ENCODE results near the gene ZNF275. TPM values are rescaled to one million over a fixed set of nuclear protein-coding genes. Genes with fewer than 3 reads are reported as not detected.

The ZNF275 gene
- total and polyA plus RNA-seq, 4 donors = 2.7 to 11.5 (median 6.7) TPM

- Histone ChIP-seq H3K4me3 (no peak overlapping the region), H3K36me3 (ENCODE audit: control insufficient read depth in 4 of 4, insufficient read depth in 4 of 4, low read length in 4 of 4) (no peaks in the 10 kb centered on the region), H3K27ac (ENCODE audit: low read depth in 1 of 2, low read length in 1 of 2) (no peak overlapping the region), H3K9ac (ENCODE audit: insufficient read depth in 1 of 2, low read length in 2 of 2) (no peak overlapping the region), H3K9me3 (ENCODE audit: control insufficient read depth in 4 of 4, insufficient read depth in 3 of 4, low read length in 3 of 4) (peaks cover 0 to 3% (median 0%) of the 10 kb centered on the region in 4 donors), H3K27me3 (ENCODE audit: control insufficient read depth in 3 of 3, insufficient read depth in 3 of 3, low read length in 2 of 3) (peaks cover 0 to 4% (median 0%) of the 10 kb centered on the region in 3 donors), H3K4me1 (ENCODE audit: control insufficient read depth in 5 of 5, insufficient read depth in 5 of 5, low read length in 5 of 5) (no peaks in the 10 kb centered on the region)
- WGBS, 2 donors = 81 to 82% methylated on average over 3 of the region's 3 CpGs
- ATAC-seq (ENCODE audit: insufficient read depth, low FRiP score) (no peak), DNase-seq (no peak)
- TF ChIP-seq CTCF (IDR thresholded peaks at IDR 0.05; ENCODE audit: control extremely low read depth, extremely low read depth) = no peak
These were observed 32.2 kb downstream of the ZNF275 start for GRCh38 chrX:153366119-153366518.

- Histone ChIP-seq H3K9ac (ENCODE audit: insufficient read depth in 1 of 2, low read length in 2 of 2) (no peak overlapping the region), H3K27me3 (ENCODE audit: control insufficient read depth in 3 of 3, insufficient read depth in 3 of 3, low read length in 2 of 3) (peaks cover 0 to 4% (median 0%) of the 10 kb centered on the region in 3 donors), H3K27ac (ENCODE audit: low read depth in 1 of 2, low read length in 1 of 2) (no peak overlapping the region), H3K36me3 (ENCODE audit: control insufficient read depth in 4 of 4, insufficient read depth in 4 of 4, low read length in 4 of 4) (no peaks in the 10 kb centered on the region), H3K4me1 (ENCODE audit: control insufficient read depth in 5 of 5, insufficient read depth in 5 of 5, low read length in 5 of 5) (no peaks in the 10 kb centered on the region), H3K9me3 (ENCODE audit: control insufficient read depth in 4 of 4, insufficient read depth in 3 of 4, low read length in 3 of 4) (peaks cover 0 to 3% (median 0%) of the 10 kb centered on the region in 4 donors), H3K4me3 (no peak overlapping the region)
- ATAC-seq (ENCODE audit: insufficient read depth, low FRiP score) (no peak), DNase-seq (no peak)
- TF ChIP-seq CTCF (IDR thresholded peaks at IDR 0.05; ENCODE audit: control extremely low read depth, extremely low read depth) = no peak
- WGBS, 2 donors = 76 to 92% methylated on average over 5 of the region's 5 CpGs
These were observed 33.1 kb downstream of the ZNF275 start for GRCh38 chrX:153366878-153367538.

- no peak for TF ChIP-seq CTCF (IDR thresholded peaks at IDR 0.05; ENCODE audit: control extremely low read depth, extremely low read depth)
- Histone ChIP-seq H3K9ac (ENCODE audit: insufficient read depth in 1 of 2, low read length in 2 of 2) (no peak overlapping the region), H3K4me1 (ENCODE audit: control insufficient read depth in 5 of 5, insufficient read depth in 5 of 5, low read length in 5 of 5) (no peaks in the 10 kb centered on the region), H3K4me3 (no peak overlapping the region), H3K36me3 (ENCODE audit: control insufficient read depth in 4 of 4, insufficient read depth in 4 of 4, low read length in 4 of 4) (no peaks in the 10 kb centered on the region), H3K27me3 (ENCODE audit: control insufficient read depth in 3 of 3, insufficient read depth in 3 of 3, low read length in 2 of 3) (peaks cover 0 to 4% (median 0%) of the 10 kb centered on the region in 3 donors), H3K27ac (ENCODE audit: low read depth in 1 of 2, low read length in 1 of 2) (no peak overlapping the region), H3K9me3 (ENCODE audit: control insufficient read depth in 4 of 4, insufficient read depth in 3 of 4, low read length in 3 of 4) (peaks cover 0 to 3% (median 0%) of the 10 kb centered on the region in 4 donors)
- 63% methylated on average over 8 of the region's 8 CpGs for WGBS, 2 donors
- ATAC-seq (ENCODE audit: insufficient read depth, low FRiP score) (no peak), DNase-seq (no peak)
These were observed 36.5 kb downstream of the ZNF275 start for GRCh38 chrX:153370293-153371055.

All from lung (tissue), 12 donors.